Keratinocyte (primary cell): Measurements from ENCODE around the gene MARCHF10. TPM values are rescaled to one million over a fixed set of nuclear protein-coding genes. Genes with fewer than 3 reads are reported as not detected.

Experiments used
- DNase-seq: peaks from one replicate; pipeline ENCODE4 v3.0.0-alpha.2; 2011; ENCODE audit warnings: low read depth, missing footprints, low spot score
- FAIRE-seq: peaks from 2 replicates; lab custom pipeline; 2011; peaks lifted over from hg19 to GRCh38; lab: Jason Lieb, UNC
- H2AFZ ChIP-seq: 2 replicates; pipeline ENCODE4 v1.6.0; 2012; ENCODE audit warnings: low read length, control low read depth, inconsistent platforms; ENCODE audit not compliant: control insufficient read depth
- H3K27ac ChIP-seq: 2 replicates; pipeline ENCODE4 v1.5.1; 2011; ENCODE audit warnings: low read length; ENCODE audit not compliant: control insufficient read depth, insufficient read depth
- H3K27me3 ChIP-seq: 3 replicates; pipeline ENCODE4 v1.6.0; 2011; ENCODE audit warnings: low read length; ENCODE audit not compliant: control insufficient read depth, insufficient read depth; ENCODE audit errors: extremely low read depth
- H3K36me3 ChIP-seq, 2 experiments: 2 replicates in 1 of 2; 3 replicates in 1 of 2; pipeline ENCODE4 v1.5.1; 2011; ENCODE audit warnings: low read length in 2 of 2, mild to moderate bottlenecking in 1 of 2; ENCODE audit not compliant: control insufficient read depth in 2 of 2, insufficient read depth in 2 of 2; ENCODE audit errors: extremely low read depth in 1 of 2
- H3K4me1 ChIP-seq: 3 replicates; pipeline ENCODE4 v1.5.1; 2011; ENCODE audit warnings: low read length; ENCODE audit not compliant: control insufficient read depth, insufficient read depth; ENCODE audit errors: extremely low read depth
- H3K4me2 ChIP-seq: 3 replicates; pipeline ENCODE4 v1.6.0; 2011; ENCODE audit warnings: low read depth, low read length; ENCODE audit not compliant: control insufficient read depth, insufficient read depth; ENCODE audit errors: extremely low read depth
- H3K4me3 ChIP-seq, 3 experiments: fragments of 200-600 bp in 1 of 3; sonication (generic) in 1 of 3; 2 replicates in 2 of 3; 3 replicates in 1 of 3; pipeline ENCODE4 v1.5.1; 2011 to 2016; ENCODE audit warnings: low read length in 3 of 3, mild to moderate bottlenecking in 3 of 3, control low read depth in 2 of 3, inconsistent platforms in 1 of 3, low read depth in 1 of 3, mixed read lengths in 1 of 3, mixed run types in 1 of 3, moderate library complexity in 1 of 3; ENCODE audit not compliant: control insufficient read depth in 2 of 3, insufficient read depth in 2 of 3; ENCODE audit errors: extremely low read depth in 1 of 3
- H3K79me2 ChIP-seq: 2 replicates; pipeline ENCODE4 v1.6.0; 2012; ENCODE audit warnings: low read length; ENCODE audit not compliant: control insufficient read depth, insufficient read depth
- H3K9ac ChIP-seq: 3 replicates; pipeline ENCODE4 v1.6.0; 2011; ENCODE audit warnings: low read length; ENCODE audit not compliant: control insufficient read depth, insufficient read depth; ENCODE audit errors: extremely low read depth
- H3K9me1 ChIP-seq: 3 replicates; pipeline ENCODE4 v1.6.0; 2011; ENCODE audit warnings: low read length; ENCODE audit not compliant: control insufficient read depth, insufficient read depth; ENCODE audit errors: extremely low read depth
- H3K9me3 ChIP-seq: 2 replicates; pipeline ENCODE4 v1.5.1; 2012; ENCODE audit warnings: low read depth, low read length; ENCODE audit not compliant: control insufficient read depth
- H4K20me1 ChIP-seq: 3 replicates; pipeline ENCODE4 v1.6.0; 2011; ENCODE audit warnings: low read length; ENCODE audit not compliant: control insufficient read depth, insufficient read depth; ENCODE audit errors: extremely low read depth
- CTCF ChIP-seq, 3 experiments: IDR thresholded peaks in 1 of 3; conservative IDR thresholded peaks in 1 of 3; optimal IDR thresholded peaks in 1 of 3; 2 replicates in 2 of 3; 3 replicates in 1 of 3; pipeline versions ENCODE3 to v1.5.1; 2011; ENCODE audit warnings: low read length in 3 of 3, mild to moderate bottlenecking in 3 of 3, moderate library complexity in 2 of 3, control low read depth in 1 of 3, inconsistent platforms in 1 of 3; ENCODE audit not compliant: insufficient read depth in 2 of 3; ENCODE audit errors: extremely low read depth in 1 of 3
- EZH2 ChIP-seq: IDR thresholded peaks from one replicate; pipeline ENCODE4 v1.6.1; 2012; ENCODE audit warnings: inconsistent platforms, mild to moderate bottlenecking, low read length, moderate library complexity
- dilution Hi-C: fragments of 300-500 bp; cut with MboI; formaldehyde crosslinking; loops from one replicate; pipeline ENCODE4 v1.7.0; 2020; ENCODE audit warnings: low sequenced_read_pairs; ENCODE audit not compliant: extremely low pct_ligation_motif_present
- polyA plus RNA-seq, 5 experiments: library from polyadenylated mRNA; depleted of rRNA in 3 of 5; stranded (reverse) in 3 of 5; stranded (forward) in 1 of 5; unstranded in 1 of 5; fragments of >200 nt; gene quantifications; 1 replicate in 1 of 5; 2 replicates in 3 of 5; 3 replicates in 1 of 5; pipeline versions ENCODE4 v1.2.1 to v1.2.3, GENCODE V29; 2011 to 2012; ENCODE audit warnings: missing spikeins in 2 of 5, low read depth in 1 of 5, low replicate concordance in 1 of 5

Gene MARCHF10
- polyA plus RNA-seq, 1 donor (not counting 4 experiments of a cell fraction or from before 2014, with no cell fraction given): not detected

GRCh38 chr17:62797959-62798358, 10.2 kb downstream of the MARCHF10 start:
- H3K27me3 ChIP-seq: no peaks in the 10 kb centered on the region
- dilution Hi-C loops: no loop called here
- H3K36me3 ChIP-seq: no peaks in the 10 kb centered on the region
- H3K9me3 ChIP-seq: no peaks in the 10 kb centered on the region
- H3K9me1 ChIP-seq: no peaks in the 10 kb centered on the region
- no peak overlapping the region for H3K27ac ChIP-seq
- peaks cover 11% of the 10 kb centered on the region for H3K4me1 ChIP-seq
- FAIRE-seq: no peak
- H3K4me2 ChIP-seq: no peak overlapping the region
- DNase-seq: no peak
- H4K20me1 ChIP-seq: no peaks in the 10 kb centered on the region
- H3K9ac ChIP-seq: no peak overlapping the region
- H2AFZ ChIP-seq: no peak overlapping the region
- H3K79me2 ChIP-seq: no peaks in the 10 kb centered on the region
- no peak overlapping the region for H3K4me3 ChIP-seq
- TF ChIP-seq CTCF (optimal IDR thresholded peaks at IDR 0.05 in 1 of 3, IDR thresholded peaks at IDR 0.05 in 1 of 3, conservative IDR thresholded peaks at IDR 0.05 in 1 of 3; ENCODE audit: extremely low read depth in 1 of 3, insufficient read depth in 2 of 3, low read length in 3 of 3) (no peak), EZH2 (no peak)

GRCh38 chr17:62796291-62796690, 11.8 kb downstream of the MARCHF10 start:
- H3K27ac ChIP-seq: no peak overlapping the region
- H3K4me2 ChIP-seq: no peak overlapping the region
- H3K79me2 ChIP-seq: no peaks in the 10 kb centered on the region
- H3K36me3 ChIP-seq: no peaks in the 10 kb centered on the region
- H3K27me3 ChIP-seq: no peaks in the 10 kb centered on the region
- peaks cover 16% of the 10 kb centered on the region for H3K4me1 ChIP-seq
- H3K4me3 ChIP-seq: no peak overlapping the region
- H3K9ac ChIP-seq: no peak overlapping the region
- TF ChIP-seq EZH2 (no peak), CTCF (optimal IDR thresholded peaks at IDR 0.05 in 1 of 3, IDR thresholded peaks at IDR 0.05 in 1 of 3, conservative IDR thresholded peaks at IDR 0.05 in 1 of 3; ENCODE audit: extremely low read depth in 1 of 3, insufficient read depth in 2 of 3, low read length in 3 of 3) (no peak)
- H3K9me1 ChIP-seq: no peaks in the 10 kb centered on the region
- FAIRE-seq (no peak), DNase-seq (no peak)
- H2AFZ ChIP-seq: no peak overlapping the region
- no peaks in the 10 kb centered on the region for H3K9me3 ChIP-seq
- no peaks in the 10 kb centered on the region for H4K20me1 ChIP-seq
- dilution Hi-C loops: no loop called here
